K562 (cell line): ENCODE data around the gene KIAA0513. TPM values are rescaled to one million over a fixed set of nuclear protein-coding genes. Genes with fewer than 3 reads are reported as not detected.

Source experiments
- BCOR ChIP-seq: fragments of 450-650 bp; IDR thresholded peaks from 2 replicates; pipeline ENCODE4 v1.6.1; 2016
- FOXP1 ChIP-seq: sonication (generic); formaldehyde crosslinking; IDR thresholded peaks from 2 replicates; pipeline ENCODE4 v1.8.0; 2022; ENCODE audit warnings: mild to moderate bottlenecking, missing genetic modification reagents
- GTF2A2 ChIP-seq: IDR thresholded peaks from 2 replicates; pipeline ENCODE4 v1.6.1; 2016; ENCODE audit warnings: mild to moderate bottlenecking, missing genetic modification characterization, missing compliant biosample characterization
- HDAC1 ChIP-seq, 2 experiments: fragments of 450-650 bp; IDR thresholded peaks; 2 replicates each; pipeline ENCODE4 v1.6.1; 2016 to 2017; ENCODE audit warnings: inconsistent platforms in 1 of 2, mild to moderate bottlenecking in 1 of 2, moderate library complexity in 1 of 2
- KLF10 ChIP-seq: fragments of 250-450 bp; sonication (Bioruptor Pico); IDR thresholded peaks from 2 replicates; pipeline ENCODE4 v1.6.1; 2021; ENCODE audit warnings: matching md5 sums
- NFYB ChIP-seq: IDR thresholded peaks from 2 replicates; pipeline ENCODE4 v1.6.1; 2011; ENCODE audit warnings: mild to moderate bottlenecking, moderate library complexity; ENCODE audit not compliant: insufficient read length; ENCODE audit errors: extremely low read depth
- PHTF2 ChIP-seq: fragments of 250-450 bp; sonication (Bioruptor Pico); IDR thresholded peaks from 2 replicates; pipeline ENCODE4 v1.5.0; 2021; ENCODE audit warnings: mild to moderate bottlenecking
- PTTG1 ChIP-seq: fragments of 450-650 bp; IDR thresholded peaks from 2 replicates; pipeline ENCODE4 v1.6.1; 2016; ENCODE audit warnings: low read depth, mild to moderate bottlenecking, missing genetic modification characterization, missing compliant biosample characterization
- RBM34 ChIP-seq: fragments of 200-400 bp; formaldehyde crosslinking; IDR thresholded peaks from 2 replicates; pipeline ENCODE4 v1.6.1; 2018; ENCODE audit warnings: low read length, borderline replicate concordance; ENCODE audit not compliant: insufficient read depth
- TAL1 ChIP-seq: fragments of 450-650 bp; IDR thresholded peaks from 2 replicates; pipeline ENCODE4 v1.6.1; 2016; ENCODE audit warnings: mild to moderate bottlenecking
- U2AF2 ChIP-seq: fragments of 200-400 bp; formaldehyde crosslinking; optimal IDR thresholded peaks from 2 replicates; pipeline ENCODE3; 2017; ENCODE audit warnings: low read depth, mild to moderate bottlenecking, low read length
- ZKSCAN1 ChIP-seq: fragments of 150-350 bp; IDR thresholded peaks from 2 replicates; pipeline ENCODE4 v1.6.1; 2016; ENCODE audit warnings: low read depth, low read length
- ZNF133 ChIP-seq: fragments of 250-450 bp; sonication (Bioruptor Pico); IDR thresholded peaks from 2 replicates; pipeline ENCODE4 v1.4.0; 2020; ENCODE audit warnings: mild to moderate bottlenecking
- ZNF217 ChIP-seq: sonication (generic); formaldehyde crosslinking; IDR thresholded peaks from 2 replicates; pipeline ENCODE4 v1.8.0; 2022; ENCODE audit warnings: mild to moderate bottlenecking, missing genetic modification reagents
- ZNF57 ChIP-seq: fragments of 450-650 bp; formaldehyde crosslinking; IDR thresholded peaks from 2 replicates; pipeline ENCODE4 v1.4.0; 2020; ENCODE audit warnings: mild to moderate bottlenecking, moderate library complexity
- ZSCAN32 ChIP-seq: fragments of 450-650 bp; formaldehyde crosslinking; IDR thresholded peaks from 2 replicates; pipeline ENCODE4 v1.4.0; 2020; ENCODE audit warnings: mild to moderate bottlenecking, moderate library complexity
- polyA plus RNA-seq, 8 experiments: library from polyadenylated mRNA; depleted of rRNA in 4 of 8; stranded (reverse) in 5 of 8; unstranded in 3 of 8; fragments of >200 nt; fragmentation: Nextera tagmentation in 2 of 8; fragmentation: Illumina TruSeq in 1 of 8; extraction: Ambion mirVana in 2 of 8; extraction: Trizol in 1 of 8; gene quantifications; 2 replicates each; pipeline versions ENCODE4 v1.2.1 to v1.2.3, GENCODE V29; 2011 to 2014; ENCODE audit warnings: inconsistent platforms in 1 of 8, missing spikeins in 1 of 8
- total RNA-seq, 7 experiments: library from RNA; depleted of rRNA in 6 of 7; stranded (reverse); fragments of >200 nt in 6 of 7; fragmentation: Illumina TruSeq in 2 of 7; extraction: Trizol in 2 of 7; gene quantifications; 2 replicates each; pipeline versions ENCODE4 v1.2.1 to v1.2.3, GENCODE V29; 2011 to 2021; ENCODE audit warnings: low replicate concordance in 1 of 7
- TF ChIP-seq, protein P1 (sequence below): sonication (generic); formaldehyde crosslinking; IDR thresholded peaks from 2 replicates; pipeline ENCODE4 v1.8.0; 2022; ENCODE audit warnings: mild to moderate bottlenecking, low read depth, missing genetic modification reagents
- TF ChIP-seq, protein P2 (sequence below), 2 experiments: fragments of 450-650 bp; IDR thresholded peaks; 2 replicates each; pipeline ENCODE4 v1.6.1; 2016
- TF ChIP-seq, protein P3 (sequence below), 3 experiments: fragments of 200-800 bp in 1 of 3; sonication (Bioruptor generic) in 1 of 3; sonication (generic) in 1 of 3; formaldehyde crosslinking in 1 of 3; IDR thresholded peaks; 2 replicates each; pipeline versions ENCODE4 v1.6.1 to v1.8.0; 2016 to 2022; ENCODE audit warnings: mild to moderate bottlenecking in 2 of 3, missing compliant biosample characterization in 2 of 3, missing genetic modification characterization in 2 of 3, missing genetic modification reagents in 1 of 3
- TF ChIP-seq, protein P4 (sequence below): fragments of 450-650 bp; conservative IDR thresholded peaks from 2 replicates; pipeline ENCODE4 v1.6.1; 2016; ENCODE audit warnings: missing genetic modification characterization, low read depth, mild to moderate bottlenecking, control low read depth, missing compliant biosample characterization
- TF ChIP-seq, protein P5 (sequence below): fragments of 450-650 bp; IDR thresholded peaks from one replicate; pipeline ENCODE4 v1.6.1; 2018; ENCODE audit warnings: mild to moderate bottlenecking, moderate library complexity; ENCODE audit not compliant: partially characterized antibody

Gene KIAA0513
- total and polyA plus RNA-seq, 9 of the 15 experiments (the other 6 are each of a cell fraction or from before 2014, with no cell fraction given): 0.18 to 13.7 (median 10.2) TPM

DNA sequence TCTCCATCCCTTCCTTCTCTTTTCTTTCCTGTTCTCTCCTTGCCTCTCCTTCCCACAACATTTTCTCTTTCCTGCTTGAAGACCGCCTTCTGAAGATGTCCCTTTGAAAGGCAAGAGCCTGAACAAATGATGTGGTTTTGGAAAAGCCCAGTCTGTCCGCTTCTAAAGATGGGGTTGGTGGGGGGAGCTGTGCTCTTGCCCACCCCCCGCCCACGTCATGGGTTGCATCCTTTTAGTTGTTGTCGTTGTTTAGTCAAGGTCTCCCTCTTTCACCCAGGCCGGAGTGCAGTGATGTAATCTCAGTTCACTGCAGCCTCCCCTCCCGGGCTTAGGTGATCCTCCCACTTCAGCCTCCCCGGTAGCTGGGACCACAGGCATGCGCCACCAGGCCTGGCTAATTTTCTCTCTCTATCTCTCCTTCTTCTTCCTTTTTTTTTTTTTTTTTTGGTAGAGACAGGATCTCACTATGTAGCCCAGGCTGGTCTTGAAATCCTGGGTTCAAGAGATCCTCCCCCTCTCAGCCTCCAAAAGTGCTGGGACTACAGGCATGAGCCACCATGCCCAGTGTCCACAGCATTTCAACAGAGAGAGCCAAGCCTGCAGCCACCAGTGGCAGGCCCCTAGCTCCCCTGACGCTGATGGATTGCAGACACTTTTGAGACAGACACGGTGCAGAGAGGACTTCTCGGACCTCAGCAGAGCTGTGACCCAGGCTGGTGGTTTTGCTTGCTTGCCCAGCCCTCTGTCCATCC, 110.7 kb downstream of the KIAA0513 start (continued):
- no peak for TF ChIP-seq ZNF57 (CRISPR knock-in tag)
- TF ChIP-seq HDAC1 (IDR thresholded peaks at IDR 0.05): 0 out of 4 replicates have a peak, but pooled peaks of 1 of the 2 experiments have one; percentile 2
- no peak for TF ChIP-seq ZNF217 (CRISPR knock-in tag)
- TF ChIP-seq GTF2A2 (tag): no peak
- no peak for TF ChIP-seq ZKSCAN1
- TF ChIP-seq RBM34: no peak
- TF ChIP-seq, protein P1, sequence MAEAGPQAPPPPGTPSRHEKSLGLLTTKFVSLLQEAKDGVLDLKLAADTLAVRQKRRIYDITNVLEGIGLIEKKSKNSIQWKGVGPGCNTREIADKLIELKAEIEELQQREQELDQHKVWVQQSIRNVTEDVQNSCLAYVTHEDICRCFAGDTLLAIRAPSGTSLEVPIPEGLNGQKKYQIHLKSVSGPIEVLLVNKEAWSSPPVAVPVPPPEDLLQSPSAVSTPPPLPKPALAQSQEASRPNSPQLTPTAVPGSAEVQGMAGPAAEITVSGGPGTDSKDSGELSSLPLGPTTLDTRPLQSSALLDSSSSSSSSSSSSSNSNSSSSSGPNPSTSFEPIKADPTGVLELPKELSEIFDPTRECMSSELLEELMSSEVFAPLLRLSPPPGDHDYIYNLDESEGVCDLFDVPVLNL: no peak
- TF ChIP-seq, protein P2, sequence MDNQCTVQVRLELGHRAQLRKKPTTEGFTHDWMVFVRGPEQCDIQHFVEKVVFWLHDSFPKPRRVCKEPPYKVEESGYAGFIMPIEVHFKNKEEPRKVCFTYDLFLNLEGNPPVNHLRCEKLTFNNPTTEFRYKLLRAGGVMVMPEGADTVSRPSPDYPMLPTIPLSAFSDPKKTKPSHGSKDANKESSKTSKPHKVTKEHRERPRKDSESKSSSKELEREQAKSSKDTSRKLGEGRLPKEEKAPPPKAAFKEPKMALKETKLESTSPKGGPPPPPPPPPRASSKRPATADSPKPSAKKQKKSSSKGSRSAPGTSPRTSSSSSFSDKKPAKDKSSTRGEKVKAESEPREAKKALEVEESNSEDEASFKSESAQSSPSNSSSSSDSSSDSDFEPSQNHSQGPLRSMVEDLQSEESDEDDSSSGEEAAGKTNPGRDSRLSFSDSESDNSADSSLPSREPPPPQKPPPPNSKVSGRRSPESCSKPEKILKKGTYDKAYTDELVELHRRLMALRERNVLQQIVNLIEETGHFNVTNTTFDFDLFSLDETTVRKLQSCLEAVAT (IDR thresholded peaks at IDR 0.05): peak in 1 of 2 experiments; percentile 5; a peak in 1 of 4 replicates
- no peak for TF ChIP-seq FOXP1 (CRISPR knock-in tag)
- TF ChIP-seq, protein P3, sequence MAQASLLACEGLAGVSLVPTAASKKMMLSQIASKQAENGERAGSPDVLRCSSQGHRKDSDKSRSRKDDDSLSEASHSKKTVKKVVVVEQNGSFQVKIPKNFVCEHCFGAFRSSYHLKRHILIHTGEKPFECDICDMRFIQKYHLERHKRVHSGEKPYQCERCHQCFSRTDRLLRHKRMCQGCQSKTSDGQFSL (CRISPR knock-in tag; IDR thresholded peaks at IDR 0.05): no peak
- TF ChIP-seq, protein P3 (tag; IDR thresholded peaks at IDR 0.05): no peak
- TF ChIP-seq KLF10 (CRISPR knock-in tag): no peak
- TF ChIP-seq, protein P4, sequence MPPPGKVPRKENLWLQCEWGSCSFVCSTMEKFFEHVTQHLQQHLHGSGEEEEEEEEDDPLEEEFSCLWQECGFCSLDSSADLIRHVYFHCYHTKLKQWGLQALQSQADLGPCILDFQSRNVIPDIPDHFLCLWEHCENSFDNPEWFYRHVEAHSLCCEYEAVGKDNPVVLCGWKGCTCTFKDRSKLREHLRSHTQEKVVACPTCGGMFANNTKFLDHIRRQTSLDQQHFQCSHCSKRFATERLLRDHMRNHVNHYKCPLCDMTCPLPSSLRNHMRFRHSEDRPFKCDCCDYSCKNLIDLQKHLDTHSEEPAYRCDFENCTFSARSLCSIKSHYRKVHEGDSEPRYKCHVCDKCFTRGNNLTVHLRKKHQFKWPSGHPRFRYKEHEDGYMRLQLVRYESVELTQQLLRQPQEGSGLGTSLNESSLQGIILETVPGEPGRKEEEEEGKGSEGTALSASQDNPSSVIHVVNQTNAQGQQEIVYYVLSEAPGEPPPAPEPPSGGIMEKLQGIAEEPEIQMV (tag): no peak
- no peak for TF ChIP-seq PTTG1 (tag)
- no peak for TF ChIP-seq ZSCAN32 (CRISPR knock-in tag)
- TF ChIP-seq, protein P5, sequence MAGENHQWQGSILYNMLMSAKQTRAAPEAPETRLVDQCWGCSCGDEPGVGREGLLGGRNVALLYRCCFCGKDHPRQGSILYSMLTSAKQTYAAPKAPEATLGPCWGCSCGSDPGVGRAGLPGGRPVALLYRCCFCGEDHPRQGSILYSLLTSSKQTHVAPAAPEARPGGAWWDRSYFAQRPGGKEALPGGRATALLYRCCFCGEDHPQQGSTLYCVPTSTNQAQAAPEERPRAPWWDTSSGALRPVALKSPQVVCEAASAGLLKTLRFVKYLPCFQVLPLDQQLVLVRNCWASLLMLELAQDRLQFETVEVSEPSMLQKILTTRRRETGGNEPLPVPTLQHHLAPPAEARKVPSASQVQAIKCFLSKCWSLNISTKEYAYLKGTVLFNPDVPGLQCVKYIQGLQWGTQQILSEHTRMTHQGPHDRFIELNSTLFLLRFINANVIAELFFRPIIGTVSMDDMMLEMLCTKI: no peak
- TF ChIP-seq ZNF133 (CRISPR knock-in tag): no peak
- no peak for TF ChIP-seq NFYB
- TF ChIP-seq U2AF2: no peak
- no peak for TF ChIP-seq BCOR
- TF ChIP-seq TAL1: 0 out of 2 replicates have a peak, but pooled peaks have one; percentile 9
- TF ChIP-seq PHTF2: no peak
